ENCODE measurements around the gene NCAPD3.
"Not testable (repeated sequence)": the region's sequence is repeated elsewhere in the genome, so short reads cannot be mapped to it uniquely, and the experiment has no call there.

Gene NCAPD3

GRCh38 chr11:134131628-134132244 is 92.0 kb downstream of the NCAPD3 start:
- DNase-seq (ENCODE audit: low spot score), result no peak

GRCh38 chr11:134126217-134126822 is 97.4 kb downstream of the NCAPD3 start:
- no peak for DNase-seq (ENCODE audit: low spot score)

GRCh38 chr11:134125507-134125906 is 98.3 kb downstream of the NCAPD3 start:
- no peak for DNase-seq (ENCODE audit: low spot score)

GRCh38 chr11:134124660-134125451 is 98.9 kb downstream of the NCAPD3 start:
- no peak for DNase-seq (ENCODE audit: low spot score)

GRCh38 chr11:134120921-134121526 is 102.7 kb downstream of the NCAPD3 start:
- no peak for DNase-seq (ENCODE audit: low spot score)

GRCh38 chr11:134120143-134120850 is 103.5 kb downstream of the NCAPD3 start:
- no peak for DNase-seq (ENCODE audit: low spot score)

- peak; percentile 50 for DNase-seq (ENCODE audit: low spot score)
Measured at GRCh38 chr11:134119094-134119493, 104.7 kb downstream of the NCAPD3 start.

- DNase-seq (ENCODE audit: low spot score), result no peak
Measured at GRCh38 chr11:134118006-134118405, 105.8 kb downstream of the NCAPD3 start.

GRCh38 chr11:134116210-134116609 is 107.6 kb downstream of the NCAPD3 start:
- DNase-seq (ENCODE audit: low spot score), result no peak

GRCh38 chr11:134113787-134114186 is 110.0 kb downstream of the NCAPD3 start:
- DNase-seq (ENCODE audit: low spot score), result not testable (repeated sequence)

- no peak for DNase-seq (ENCODE audit: low spot score)
Measured at GRCh38 chr11:134110252-134110815, 113.4 kb downstream of the NCAPD3 start.

Measured in activated CD4-positive, alpha-beta T cell treated with anti-CD3 and anti-CD28 coated beads, Interleukin-2, Interleukin-4, amounts not matched to agents 100 ng/mL and 50 ng/mL, durations not matched to agents 16 hours and 8 hours (primary cell).